ENCODE measurements around the gene NLRP9.

NLRP9 gene

DNA sequence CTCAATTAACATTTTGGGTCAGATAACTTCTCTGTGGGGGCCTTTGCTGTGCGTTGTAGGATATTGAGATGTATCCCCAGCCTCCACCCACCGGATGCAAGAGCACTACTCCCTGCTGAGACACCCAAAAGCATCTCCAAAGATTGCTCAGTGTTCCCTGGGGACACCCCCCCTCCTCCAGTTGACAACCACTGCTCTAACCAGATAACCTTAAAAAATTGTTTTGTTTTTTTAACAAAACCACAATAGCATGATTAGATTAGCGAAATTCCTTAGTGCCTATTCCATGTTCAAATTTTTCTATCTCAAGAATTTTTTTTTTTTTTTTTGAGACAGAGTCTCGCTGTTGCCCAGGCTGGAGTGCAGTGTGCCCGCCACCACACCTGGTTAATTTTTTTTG is 65.8 kb downstream of the NLRP9 start:
- H3K27me3 Mint-ChIP-seq (ENCODE audit: low read depth): no peaks in the 10 kb centered on the region
- peak overlapping the region; percentile 48 to 64 (median 61) for H3K4me3 Mint-ChIP-seq
- H3K4me1 Mint-ChIP-seq: peaks cover 38% of the 10 kb centered on the region
- H3K27ac Mint-ChIP-seq: peak overlapping the region in 1 of 3 experiments; percentile 32
- H3K9me3 Mint-ChIP-seq: no peaks in the 10 kb centered on the region
- no peak for TF ChIP-seq CTCF (IDR thresholded peaks at IDR 0.05; ENCODE audit: unreplicated experiment in 3 of 3)
- peaks cover 47% of the 10 kb centered on the region for H3K36me3 Mint-ChIP-seq (ENCODE audit: low read depth)

- peak overlapping the region in 1 of 3 experiments; percentile 14 for H3K4me3 Mint-ChIP-seq
These were observed 67.2 kb downstream of the NLRP9 start for GRCh38 chr19:55671054-55671378.

DNA sequence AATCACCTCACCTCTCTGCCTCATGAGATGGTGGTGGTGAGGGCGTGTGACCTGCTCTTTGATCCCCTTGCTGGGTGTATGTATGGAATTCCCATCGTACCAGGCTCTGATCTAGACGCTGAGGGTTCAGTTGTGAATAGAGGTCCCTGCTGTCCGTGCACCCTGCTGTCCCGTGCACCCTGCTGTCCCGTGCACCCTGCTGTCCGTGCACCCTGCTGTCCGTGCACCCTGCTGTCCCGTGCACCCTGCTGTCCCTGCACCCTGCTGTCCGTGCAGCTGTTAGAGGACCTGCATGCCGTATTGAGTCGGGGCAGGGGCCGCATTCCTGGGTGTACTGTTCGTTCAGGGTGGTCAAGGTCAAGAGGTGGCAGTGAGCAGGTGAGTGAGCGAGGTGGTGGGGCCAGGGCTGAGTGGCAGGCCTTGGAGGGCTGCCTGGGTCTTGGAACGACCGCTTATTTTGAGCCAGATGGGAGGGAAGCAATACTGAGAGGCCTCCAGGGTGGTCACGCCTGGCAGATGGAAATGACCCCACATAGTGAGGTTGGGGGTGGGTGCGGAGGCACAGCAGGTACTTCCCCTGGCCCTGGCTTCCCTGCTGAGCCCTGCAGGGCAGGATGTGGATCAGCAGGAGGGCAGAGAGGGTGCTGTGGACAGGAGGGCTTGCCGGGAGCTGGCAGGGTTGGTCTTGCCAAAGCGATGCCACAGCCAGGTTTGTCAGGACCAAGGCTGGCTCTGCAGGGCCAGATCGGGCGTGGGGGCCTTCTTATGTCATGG is 67.7 kb downstream of the NLRP9 start:
- Mint-ChIP-seq H3K4me3 (peak overlapping the region in 1 of 3 experiments; percentile 27), H3K4me1 (peaks cover 18% of the 10 kb centered on the region), H3K9me3 (no peaks in the 10 kb centered on the region), H3K27me3 (ENCODE audit: low read depth) (no peaks in the 10 kb centered on the region), H3K27ac (no peak overlapping the region), H3K36me3 (ENCODE audit: low read depth) (peaks cover 59% of the 10 kb centered on the region)
- no peak for TF ChIP-seq CTCF (IDR thresholded peaks at IDR 0.05; ENCODE audit: unreplicated experiment in 3 of 3)

More at GRCh38 chr19:55671054-55671378, 67.2 kb downstream of the NLRP9 start:
- Mint-ChIP-seq H3K27ac (peak overlapping the region in 1 of 3 experiments; percentile 24), H3K4me1 (peaks cover 24% of the 10 kb centered on the region), H3K36me3 (ENCODE audit: low read depth) (peaks cover 55% of the 10 kb centered on the region), H3K9me3 (no peaks in the 10 kb centered on the region), H3K27me3 (ENCODE audit: low read depth) (no peaks in the 10 kb centered on the region)
- no peak for TF ChIP-seq CTCF (IDR thresholded peaks at IDR 0.05; ENCODE audit: unreplicated experiment in 3 of 3)

DNA sequence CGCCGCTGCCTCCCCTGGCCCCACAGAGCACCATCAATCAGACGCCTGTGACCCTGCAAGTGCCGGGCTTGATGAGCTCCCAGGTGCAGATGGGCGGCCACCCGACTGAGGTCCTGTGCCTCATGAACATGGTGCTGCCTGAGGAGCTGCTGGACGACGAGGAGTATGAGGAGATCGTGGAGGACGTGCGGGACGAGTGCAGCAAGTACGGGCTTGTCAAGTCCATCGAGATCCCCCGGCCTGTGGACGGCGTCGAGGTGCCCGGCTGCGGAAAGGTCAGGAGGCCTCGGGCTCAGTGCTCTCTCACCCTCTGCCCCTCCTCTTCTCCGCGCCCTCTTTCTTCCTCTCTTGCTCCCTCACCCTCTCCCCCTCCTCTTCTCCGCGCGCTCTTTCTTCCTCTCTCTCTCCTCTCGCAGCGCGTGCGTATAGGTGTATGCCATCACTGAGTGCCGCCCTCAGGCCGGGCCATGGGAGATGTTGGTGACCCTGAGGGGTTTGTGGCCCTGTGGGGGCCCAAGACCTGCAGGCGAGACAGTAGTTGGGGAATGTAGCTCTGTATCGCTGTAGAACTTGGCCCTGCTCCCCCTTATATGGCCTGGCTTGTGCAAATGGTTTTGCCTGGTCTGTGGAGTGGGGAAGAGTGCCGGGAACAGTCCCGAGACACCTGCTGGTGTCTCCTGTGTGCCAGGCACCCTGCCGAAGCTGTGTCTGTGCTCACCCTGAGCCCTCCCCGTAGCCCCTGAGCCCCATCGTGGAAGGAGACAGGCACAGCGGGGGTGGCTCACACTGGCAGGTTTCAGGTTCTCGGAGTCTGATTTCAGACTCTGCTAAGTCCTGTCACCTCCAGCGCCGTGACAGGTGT is 68.6 kb downstream of the NLRP9 start:
- no peak overlapping the region for H3K4me3 Mint-ChIP-seq
- H3K27me3 Mint-ChIP-seq (ENCODE audit: low read depth): no peaks in the 10 kb centered on the region
- H3K27ac Mint-ChIP-seq: no peak overlapping the region
- H3K36me3 Mint-ChIP-seq (ENCODE audit: low read depth): peaks cover 63% of the 10 kb centered on the region
- no peaks in the 10 kb centered on the region for H3K9me3 Mint-ChIP-seq
- H3K4me1 Mint-ChIP-seq: peaks cover 15% of the 10 kb centered on the region
- no peak for TF ChIP-seq CTCF (IDR thresholded peaks at IDR 0.05; ENCODE audit: unreplicated experiment in 3 of 3)

DNA sequence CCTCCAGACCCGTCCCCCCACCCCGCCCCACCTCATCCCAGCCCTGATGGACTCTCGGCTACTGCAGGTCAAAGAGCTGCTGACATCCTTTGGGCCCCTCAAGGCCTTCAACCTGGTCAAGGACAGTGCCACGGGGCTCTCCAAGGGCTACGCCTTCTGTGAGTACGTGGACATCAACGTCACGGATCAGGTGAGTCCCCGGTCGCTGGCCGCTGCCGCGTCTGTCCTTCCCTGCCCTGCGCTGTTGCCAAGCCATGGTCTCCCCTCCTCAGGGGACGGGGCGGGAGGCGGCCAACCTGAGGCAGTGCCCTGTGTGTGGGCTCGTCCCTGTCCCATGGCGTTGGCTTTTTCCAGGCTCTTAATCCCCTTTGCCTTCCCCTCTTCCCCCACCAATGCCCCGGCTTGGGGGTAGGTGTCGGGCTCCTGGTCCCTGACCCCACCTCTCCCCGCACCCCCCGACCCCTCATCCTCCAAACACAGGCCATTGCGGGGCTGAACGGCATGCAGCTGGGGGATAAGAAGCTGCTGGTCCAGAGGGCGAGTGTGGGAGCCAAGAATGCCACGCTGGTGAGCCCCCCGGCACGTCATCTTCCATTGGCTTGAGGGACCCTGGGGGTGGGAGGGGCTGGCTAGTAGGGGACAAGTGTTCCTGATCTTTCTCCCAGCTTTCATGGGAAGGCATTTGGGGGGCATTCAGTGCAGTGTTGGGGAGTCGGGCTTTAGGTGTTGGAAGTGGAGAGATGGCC is 69.4 kb downstream of the NLRP9 start:
- Mint-ChIP-seq H3K27ac (no peak overlapping the region), H3K27me3 (ENCODE audit: low read depth) (no peaks in the 10 kb centered on the region), H3K4me3 (no peak overlapping the region), H3K9me3 (no peaks in the 10 kb centered on the region), H3K36me3 (ENCODE audit: low read depth) (peaks cover 68% of the 10 kb centered on the region), H3K4me1 (peaks cover 10% of the 10 kb centered on the region)
- TF ChIP-seq CTCF (IDR thresholded peaks at IDR 0.05; ENCODE audit: unreplicated experiment in 3 of 3): no peak
